Esophagus muscularis mucosa (tissue), 4 donors: ENCODE data around the gene CCDC12. TPM values are rescaled to one million over a fixed set of nuclear protein-coding genes. Genes with fewer than 3 reads are reported as not detected.

ENCODE experiments used
- DNase-seq: peaks from one replicate; pipeline ENCODE4 v3.0.0-alpha.2; 2017; ENCODE audit errors: extremely low spot score
- H3K27ac ChIP-seq, 4 donors: fragments of 200-600 bp; sonication (generic); replicated peaks in 1 of 4; 1 replicate in 3 of 4; 2 replicates in 1 of 4; pipeline ENCODE4 v1.5.1; 2016 to 2019; ENCODE audit warnings: mild to moderate bottlenecking in 1 of 4
- H3K27me3 ChIP-seq, 4 donors: fragments of 200-600 bp; sonication (generic); one replicate each; pipeline versions ENCODE4 v1.5.1 to v1.6.0; 2016 to 2019
- H3K36me3 ChIP-seq, 4 donors: fragments of 200-600 bp; sonication (generic); one replicate each; pipeline ENCODE4 v1.5.1; 2016 to 2019
- H3K4me1 ChIP-seq, 4 donors: fragments of 200-600 bp; sonication (generic); one replicate each; pipeline ENCODE4 v1.5.1; 2016 to 2019
- H3K4me3 ChIP-seq, 4 donors: fragments of 200-600 bp; sonication (generic); 1 replicate in 2 of 4; 2 replicates in 2 of 4; pipeline ENCODE4 v1.5.1; 2016 to 2019; ENCODE audit warnings: mild to moderate bottlenecking in 4 of 4, moderate library complexity in 1 of 4
- H3K9me3 ChIP-seq, 4 donors: fragments of 200-600 bp; sonication (generic); 1 replicate in 3 of 4; 2 replicates in 1 of 4; pipeline ENCODE4 v1.5.1; 2016 to 2019
- EP300 ChIP-seq: sonication (generic); formaldehyde crosslinking; IDR thresholded peaks from one replicate; pipeline ENCODE4 v1.6.1; 2017; ENCODE audit warnings: antibody characterized with exemption
- POLR2A ChIP-seq: fragments of 450-650 bp; IDR thresholded peaks from one replicate; pipeline ENCODE4 v1.6.1; 2017; ENCODE audit warnings: antibody characterized with exemption, moderate library complexity, mild to moderate bottlenecking, low read depth
- POLR2AphosphoS5 ChIP-seq, 2 donors: sonication (generic); formaldehyde crosslinking; IDR thresholded peaks; one replicate each; pipeline ENCODE4 v1.6.1; 2017; ENCODE audit warnings: antibody characterized with exemption in 2 of 2
- WGBS: methylation state at CpG from one replicate; pipeline ENCODE4 v1.1.5; 2018; 5-methylcytosine and 5-hydroxymethylcytosine counted together
- intact Hi-C: fragments of 100-400 bp; cut with DNase I; formaldehyde crosslinking; loops from one replicate; pipeline ENCODE4 v1.15.1; 2023
- total RNA-seq, 4 donors: library from RNA; depleted of rRNA; stranded (reverse); fragments of >200 nt; gene quantifications; one replicate each; pipeline versions ENCODE4 v1.1.0 to v1.2.1, GENCODE V29; 2016
- TF ChIP-seq, protein P1 (sequence below), 3 experiments: fragments of 200-600 bp in 2 of 3; fragments of 450-650 bp in 1 of 3; sonication (generic) in 2 of 3; IDR thresholded peaks; one replicate each; pipeline ENCODE4 v1.5.1; 2017 to 2019; ENCODE audit warnings: antibody characterized with exemption in 3 of 3, mild to moderate bottlenecking in 2 of 3, moderate library complexity in 1 of 3

Gene CCDC12
- total RNA-seq, 4 donors from 2014 or later: 27.5 to 54.8 (median 36.7) TPM

DNA sequence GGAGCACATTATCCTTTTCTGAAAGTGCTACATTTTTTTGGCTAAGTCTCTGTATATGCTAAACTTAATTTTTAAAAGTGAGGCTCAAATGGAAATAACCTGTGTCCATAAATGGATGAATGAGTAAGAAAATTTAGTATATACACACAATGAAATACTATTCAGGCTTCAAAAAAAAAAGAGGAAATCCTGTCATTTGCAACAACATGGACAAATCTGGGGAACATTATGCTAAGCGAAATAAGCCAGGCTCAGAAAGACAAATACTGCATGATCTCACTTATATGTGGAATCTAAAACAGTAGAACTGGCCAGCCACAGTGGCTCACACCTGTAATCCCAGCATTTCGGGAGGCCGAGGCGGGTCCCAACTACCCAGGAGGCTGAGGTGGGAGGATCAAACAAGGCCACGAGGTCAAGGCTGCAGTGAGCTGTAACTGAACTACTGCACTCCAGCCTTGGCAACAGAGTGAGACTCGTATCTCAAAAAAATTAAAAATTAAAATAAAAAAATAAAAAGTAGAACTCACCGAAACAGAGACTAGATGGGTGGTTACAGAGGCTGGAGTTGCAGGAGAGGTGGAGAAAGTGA lies 25.8 kb downstream of the CCDC12 start:
- intact Hi-C loops: no loop called here
- Histone ChIP-seq H3K36me3 (peaks cover 0 to 7% (median 2%) of the 10 kb centered on the region in 4 donors), H3K4me1 (peaks cover 78 to 94% (median 93%) of the 10 kb centered on the region in 4 donors), H3K9me3 (no peaks in the 10 kb centered on the region), H3K27me3 (no peaks in the 10 kb centered on the region), H3K4me3 (no peak overlapping the region), H3K27ac (no peak overlapping the region)
- WGBS: 72% methylated on average over 7 of the region's 7 CpGs
- TF ChIP-seq POLR2AphosphoS5 (IDR thresholded peaks at IDR 0.05): no peak
- TF ChIP-seq, protein P1, sequence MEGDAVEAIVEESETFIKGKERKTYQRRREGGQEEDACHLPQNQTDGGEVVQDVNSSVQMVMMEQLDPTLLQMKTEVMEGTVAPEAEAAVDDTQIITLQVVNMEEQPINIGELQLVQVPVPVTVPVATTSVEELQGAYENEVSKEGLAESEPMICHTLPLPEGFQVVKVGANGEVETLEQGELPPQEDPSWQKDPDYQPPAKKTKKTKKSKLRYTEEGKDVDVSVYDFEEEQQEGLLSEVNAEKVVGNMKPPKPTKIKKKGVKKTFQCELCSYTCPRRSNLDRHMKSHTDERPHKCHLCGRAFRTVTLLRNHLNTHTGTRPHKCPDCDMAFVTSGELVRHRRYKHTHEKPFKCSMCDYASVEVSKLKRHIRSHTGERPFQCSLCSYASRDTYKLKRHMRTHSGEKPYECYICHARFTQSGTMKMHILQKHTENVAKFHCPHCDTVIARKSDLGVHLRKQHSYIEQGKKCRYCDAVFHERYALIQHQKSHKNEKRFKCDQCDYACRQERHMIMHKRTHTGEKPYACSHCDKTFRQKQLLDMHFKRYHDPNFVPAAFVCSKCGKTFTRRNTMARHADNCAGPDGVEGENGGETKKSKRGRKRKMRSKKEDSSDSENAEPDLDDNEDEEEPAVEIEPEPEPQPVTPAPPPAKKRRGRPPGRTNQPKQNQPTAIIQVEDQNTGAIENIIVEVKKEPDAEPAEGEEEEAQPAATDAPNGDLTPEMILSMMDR (IDR thresholded peaks at IDR 0.05): no peak
- no peak for TF ChIP-seq POLR2A
- TF ChIP-seq EP300: no peak
- DNase-seq: no peak

DNA sequence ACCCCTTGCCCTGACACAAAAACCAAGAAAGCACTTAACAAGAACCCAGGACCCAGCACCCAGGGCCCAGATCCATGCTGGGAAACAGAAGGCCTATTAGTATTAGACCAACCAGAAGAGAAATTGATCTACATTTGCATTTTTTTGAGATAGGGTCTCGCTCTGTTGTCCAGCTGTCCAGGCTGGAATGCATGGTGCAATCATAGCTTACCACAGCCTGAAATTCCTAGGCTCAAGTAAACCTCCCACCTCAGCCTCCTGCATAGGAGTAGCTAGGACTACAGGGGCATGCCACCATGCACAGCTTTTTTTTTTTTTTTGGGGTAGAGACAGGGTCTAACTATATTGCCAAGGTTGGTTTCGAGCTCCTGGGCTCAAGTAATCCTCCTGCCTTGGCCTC lies 26.4 kb downstream of the CCDC12 start:
- intact Hi-C loops: no loop called here
- 100% methylated on average over 2 of the region's 2 CpGs for WGBS
- Histone ChIP-seq H3K27me3 (no peaks in the 10 kb centered on the region), H3K4me3 (no peak overlapping the region), H3K27ac (no peak overlapping the region), H3K4me1 (peaks cover 75 to 91% (median 90%) of the 10 kb centered on the region in 4 donors), H3K9me3 (no peaks in the 10 kb centered on the region), H3K36me3 (peaks cover 0 to 7% (median 2%) of the 10 kb centered on the region in 4 donors)
- DNase-seq: no peak
- TF ChIP-seq POLR2A: no peak
- TF ChIP-seq, protein P1 (IDR thresholded peaks at IDR 0.05): no peak
- no peak for TF ChIP-seq EP300
- TF ChIP-seq POLR2AphosphoS5 (IDR thresholded peaks at IDR 0.05): no peak

DNA sequence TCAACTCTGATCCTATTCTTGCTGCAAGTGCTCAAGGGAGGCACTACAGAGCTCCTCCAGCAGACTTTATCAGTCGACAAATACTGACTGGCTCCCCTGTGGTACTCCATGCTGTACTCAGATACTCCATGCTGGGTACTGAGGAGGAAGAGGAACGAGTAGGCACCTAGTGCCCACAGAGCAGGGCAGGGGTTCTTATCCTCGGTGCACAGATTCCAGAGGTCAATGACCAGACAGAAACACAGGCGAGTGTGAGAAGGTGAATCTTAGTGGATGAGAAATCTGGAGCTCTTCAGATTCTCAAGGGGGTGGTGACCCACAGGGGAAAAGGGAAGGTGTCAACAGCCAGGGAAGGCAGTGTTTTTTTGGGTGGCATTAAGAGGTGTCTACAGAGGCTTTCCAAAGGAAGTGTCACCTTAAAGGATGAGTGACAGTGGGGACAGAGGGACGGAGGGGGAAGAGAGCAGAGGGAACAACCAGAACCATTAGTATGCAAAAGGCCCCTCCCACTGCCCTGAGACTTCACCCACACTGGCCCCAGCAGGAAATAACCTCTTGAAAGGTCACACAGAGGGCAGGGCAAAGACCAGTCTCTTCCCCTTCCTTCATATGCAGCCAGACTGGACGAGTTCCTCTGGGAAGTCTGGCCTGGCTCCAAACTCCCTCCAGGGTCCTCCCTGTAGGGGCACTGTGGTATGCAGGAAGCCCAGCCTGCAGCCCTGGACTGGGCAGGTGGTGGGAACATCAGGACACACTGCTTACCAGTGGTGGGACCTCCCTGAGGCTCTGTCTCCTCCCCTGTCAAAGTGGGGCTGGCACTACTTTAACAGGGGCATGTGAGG lies 27.5 kb downstream of the CCDC12 start:
- intact Hi-C loops: no loop called here
- H3K4me3 ChIP-seq: no peak overlapping the region
- DNase-seq: no peak
- peaks cover 0 to 7% (median 2%) of the 10 kb centered on the region in 4 donors for H3K36me3 ChIP-seq
- WGBS: 62% methylated on average over 5 of the region's 6 CpGs
- no peaks in the 10 kb centered on the region for H3K27me3 ChIP-seq
- TF ChIP-seq, protein P1 (IDR thresholded peaks at IDR 0.05): no peak
- TF ChIP-seq EP300 (no peak), POLR2A (no peak), POLR2AphosphoS5 (IDR thresholded peaks at IDR 0.05) (peak in 1 of 2 donors; percentile 8)
- no peaks in the 10 kb centered on the region for H3K9me3 ChIP-seq
- peak overlapping the region in 3 of 4 donors; percentile 5 to 43 (median 25) for H3K27ac ChIP-seq
- peaks cover 75 to 91% (median 90%) of the 10 kb centered on the region in 4 donors for H3K4me1 ChIP-seq

DNA sequence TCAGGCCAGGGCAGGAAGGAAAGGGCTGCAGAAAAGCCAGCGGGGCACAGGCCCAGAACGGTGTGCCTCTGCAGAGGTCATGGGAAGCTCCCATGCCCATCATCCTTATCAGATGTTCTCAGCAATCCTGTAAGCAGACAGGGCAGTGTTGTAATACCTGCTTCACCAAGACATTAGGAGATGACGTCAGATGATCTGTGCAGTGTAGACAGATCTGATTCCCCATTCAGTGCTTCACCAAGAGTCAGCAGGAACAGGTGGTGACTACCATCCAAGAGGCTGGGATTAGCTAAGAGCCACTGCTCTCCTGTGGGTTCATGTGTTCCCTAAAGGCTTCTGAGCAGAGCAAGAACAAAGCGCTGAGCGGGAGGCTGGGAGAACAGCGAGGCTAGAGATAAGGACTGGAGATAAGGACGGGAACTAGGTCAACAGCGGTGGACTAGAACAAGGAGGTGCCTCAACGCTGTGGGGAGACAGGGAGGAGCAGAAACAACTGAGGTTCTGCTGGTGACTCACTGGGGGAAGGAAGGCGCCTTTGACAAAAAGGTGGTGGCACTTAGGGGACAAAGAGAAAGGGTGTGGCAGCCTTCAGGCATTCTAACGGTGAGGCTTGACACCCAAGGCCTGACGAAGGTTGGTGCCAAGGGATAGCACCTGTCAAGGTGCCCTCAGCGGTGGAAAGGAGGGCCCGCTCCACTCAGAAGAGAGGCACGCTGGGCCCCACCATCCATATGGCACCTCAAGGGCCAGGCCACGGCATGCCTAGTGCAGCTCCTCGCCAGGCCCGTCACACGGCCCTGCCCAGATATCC lies 28.4 kb downstream of the CCDC12 start:
- Histone ChIP-seq H3K27me3 (no peaks in the 10 kb centered on the region), H3K36me3 (peaks cover 0 to 7% (median 2%) of the 10 kb centered on the region in 4 donors), H3K27ac (peak overlapping the region in 2 of 4 donors; percentile 25 to 43), H3K4me1 (peaks cover 76 to 91% (median 90%) of the 10 kb centered on the region in 4 donors), H3K4me3 (no peak overlapping the region), H3K9me3 (no peaks in the 10 kb centered on the region)
- intact Hi-C loops: no loop called here
- 66% methylated on average over 15 of the region's 19 CpGs for WGBS
- no peak for DNase-seq
- TF ChIP-seq POLR2AphosphoS5 (IDR thresholded peaks at IDR 0.05) (peak in 1 of 2 donors; percentile 21), POLR2A (no peak)

DNA sequence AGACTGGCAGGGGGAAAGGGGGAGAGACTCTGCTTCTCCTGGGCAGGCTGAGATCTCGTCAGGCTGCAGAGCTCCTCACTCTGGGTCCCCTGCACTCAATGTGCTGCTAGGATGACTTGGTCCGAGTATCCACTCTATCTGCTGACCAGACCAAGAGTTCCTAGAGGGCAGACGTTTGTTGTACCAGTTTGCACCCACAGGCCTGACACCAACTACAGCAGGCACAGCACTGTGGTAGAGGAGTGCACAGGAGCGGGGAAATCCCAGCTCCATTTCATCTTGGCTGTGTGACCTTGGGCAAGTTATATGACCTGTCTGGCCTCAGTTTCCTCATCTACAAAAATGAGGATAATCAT lies 29.0 kb downstream of the CCDC12 start:
- Histone ChIP-seq H3K27ac (no peak overlapping the region), H3K9me3 (no peaks in the 10 kb centered on the region), H3K27me3 (no peaks in the 10 kb centered on the region), H3K36me3 (peaks cover 0 to 7% (median 2%) of the 10 kb centered on the region in 4 donors), H3K4me3 (no peak overlapping the region), H3K4me1 (peaks cover 76 to 91% (median 90%) of the 10 kb centered on the region in 4 donors)
- no peak for TF ChIP-seq POLR2A
- TF ChIP-seq, protein P1 (IDR thresholded peaks at IDR 0.05): no peak
- no peak for TF ChIP-seq POLR2AphosphoS5 (IDR thresholded peaks at IDR 0.05)
- no peak for TF ChIP-seq EP300
- DNase-seq: no peak
- 80% methylated on average over 4 of the region's 4 CpGs for WGBS
- intact Hi-C loops: no loop called here
